Fibroblast of lung (primary cell): ENCODE results near the gene FCRLB. TPM values are rescaled to one million over a fixed set of nuclear protein-coding genes. Genes with fewer than 3 reads are reported as not detected.

Experiments
- DNase-seq, 2 donors: peaks; one replicate each; pipeline versions ENCODE4 v3.0.0 to v3.0.0-alpha.2; 2010; ENCODE audit warnings: low read depth in 2 of 2
- H2AFZ ChIP-seq: 2 replicates; pipeline ENCODE4 v1.5.1; 2012; ENCODE audit warnings: low read length, control low read depth, inconsistent platforms
- H3K27ac ChIP-seq: 2 replicates; pipeline ENCODE4 v1.5.1; 2011; ENCODE audit warnings: low read length, control low read depth; ENCODE audit not compliant: insufficient read depth
- H3K27me3 ChIP-seq: 2 replicates; pipeline ENCODE4 v1.5.1; 2011; ENCODE audit warnings: mild to moderate bottlenecking, low read length; ENCODE audit not compliant: control insufficient read depth, insufficient read depth
- H3K36me3 ChIP-seq: 2 replicates; pipeline ENCODE4 v1.5.1; 2011; ENCODE audit warnings: low read length; ENCODE audit not compliant: control insufficient read depth, insufficient read depth
- H3K4me1 ChIP-seq: 2 replicates; pipeline ENCODE4 v1.5.1; 2011; ENCODE audit warnings: low read length; ENCODE audit not compliant: control insufficient read depth, insufficient read depth; ENCODE audit errors: extremely low read depth
- H3K4me2 ChIP-seq: 2 replicates; pipeline ENCODE4 v1.5.1; 2011; ENCODE audit warnings: low read length, control low read depth; ENCODE audit not compliant: insufficient read depth; ENCODE audit errors: extremely low read depth
- H3K4me3 ChIP-seq, 4 experiments: fragments of 200-600 bp in 1 of 4; sonication (generic) in 1 of 4; replicated peaks in 1 of 4; 2 replicates each; pipeline ENCODE4 v1.5.1; 2011 to 2016; ENCODE audit warnings: low read length in 4 of 4, low read depth in 3 of 4, mild to moderate bottlenecking in 3 of 4, control low read depth in 2 of 4, inconsistent platforms in 1 of 4, mixed read lengths in 1 of 4; ENCODE audit not compliant: insufficient read depth in 1 of 4; ENCODE audit errors: control extremely low read depth in 1 of 4
- H3K79me2 ChIP-seq: 2 replicates; pipeline ENCODE4 v1.5.1; 2012; ENCODE audit warnings: mild to moderate bottlenecking, low read length, inconsistent platforms; ENCODE audit not compliant: control insufficient read depth, insufficient read depth
- H3K9ac ChIP-seq: 2 replicates; pipeline ENCODE4 v1.5.1; 2011; ENCODE audit warnings: mild to moderate bottlenecking, low read length, control low read depth; ENCODE audit not compliant: insufficient read depth
- H3K9me3 ChIP-seq: 2 replicates; pipeline ENCODE4 v1.5.1; 2012; ENCODE audit warnings: low read depth, low read length; ENCODE audit not compliant: control insufficient read depth, insufficient read depth
- H4K20me1 ChIP-seq: 2 replicates; pipeline ENCODE4 v1.5.1; 2011; ENCODE audit warnings: low read length; ENCODE audit not compliant: control insufficient read depth, insufficient read depth; ENCODE audit errors: extremely low read depth
- EZH2 ChIP-seq: IDR thresholded peaks from 2 replicates; pipeline ENCODE4 v1.5.1; 2012; ENCODE audit warnings: low read length, control low read depth, mild to moderate bottlenecking; ENCODE audit errors: missing control alignments
- polyA plus RNA-seq, 2 donors: library from polyadenylated mRNA; depleted of rRNA in 1 of 2; stranded (reverse) in 1 of 2; unstranded in 1 of 2; fragments of >200 nt; gene quantifications; 2 replicates each; pipeline ENCODE4 v1.2.1, GENCODE V29; 2011 to 2012; ENCODE audit warnings: missing spikeins in 1 of 2
- total RNA-seq: library from RNA; depleted of rRNA; stranded (reverse); fragments of >200 nt; gene quantifications from 2 replicates; pipeline ENCODE4 v1.2.1, GENCODE V29; 2014
- TF ChIP-seq, protein P1 (sequence below), 2 donors: IDR thresholded peaks in 1 of 2; conservative IDR thresholded peaks in 1 of 2; 1 replicate in 1 of 2; 2 replicates in 1 of 2; pipeline ENCODE4 v1.5.1; 2011 to 2012; ENCODE audit warnings: low read length in 2 of 2, control low read depth in 1 of 2, inconsistent platforms in 1 of 2, low read depth in 1 of 2, mild to moderate bottlenecking in 1 of 2

The FCRLB gene
- total and polyA plus RNA-seq, 2 donors (not counting 1 experiment from before 2014, with no cell fraction given) = 0.45 to 1.2 TPM

GRCh38 chr1:161726473-161727255, 5.3 kb downstream of the FCRLB start:
- DNase-seq = peak; percentile 79 to 83
- H3K4me1 ChIP-seq = peaks cover 8% of the 10 kb centered on the region
- TF ChIP-seq, protein P1, sequence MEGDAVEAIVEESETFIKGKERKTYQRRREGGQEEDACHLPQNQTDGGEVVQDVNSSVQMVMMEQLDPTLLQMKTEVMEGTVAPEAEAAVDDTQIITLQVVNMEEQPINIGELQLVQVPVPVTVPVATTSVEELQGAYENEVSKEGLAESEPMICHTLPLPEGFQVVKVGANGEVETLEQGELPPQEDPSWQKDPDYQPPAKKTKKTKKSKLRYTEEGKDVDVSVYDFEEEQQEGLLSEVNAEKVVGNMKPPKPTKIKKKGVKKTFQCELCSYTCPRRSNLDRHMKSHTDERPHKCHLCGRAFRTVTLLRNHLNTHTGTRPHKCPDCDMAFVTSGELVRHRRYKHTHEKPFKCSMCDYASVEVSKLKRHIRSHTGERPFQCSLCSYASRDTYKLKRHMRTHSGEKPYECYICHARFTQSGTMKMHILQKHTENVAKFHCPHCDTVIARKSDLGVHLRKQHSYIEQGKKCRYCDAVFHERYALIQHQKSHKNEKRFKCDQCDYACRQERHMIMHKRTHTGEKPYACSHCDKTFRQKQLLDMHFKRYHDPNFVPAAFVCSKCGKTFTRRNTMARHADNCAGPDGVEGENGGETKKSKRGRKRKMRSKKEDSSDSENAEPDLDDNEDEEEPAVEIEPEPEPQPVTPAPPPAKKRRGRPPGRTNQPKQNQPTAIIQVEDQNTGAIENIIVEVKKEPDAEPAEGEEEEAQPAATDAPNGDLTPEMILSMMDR (conservative IDR thresholded peaks at IDR 0.05 in 1 of 2, IDR thresholded peaks at IDR 0.05 in 1 of 2; ENCODE audit: low read depth in 1 of 2, low read length in 2 of 2) = no peak
- no peak for TF ChIP-seq EZH2

DNA sequence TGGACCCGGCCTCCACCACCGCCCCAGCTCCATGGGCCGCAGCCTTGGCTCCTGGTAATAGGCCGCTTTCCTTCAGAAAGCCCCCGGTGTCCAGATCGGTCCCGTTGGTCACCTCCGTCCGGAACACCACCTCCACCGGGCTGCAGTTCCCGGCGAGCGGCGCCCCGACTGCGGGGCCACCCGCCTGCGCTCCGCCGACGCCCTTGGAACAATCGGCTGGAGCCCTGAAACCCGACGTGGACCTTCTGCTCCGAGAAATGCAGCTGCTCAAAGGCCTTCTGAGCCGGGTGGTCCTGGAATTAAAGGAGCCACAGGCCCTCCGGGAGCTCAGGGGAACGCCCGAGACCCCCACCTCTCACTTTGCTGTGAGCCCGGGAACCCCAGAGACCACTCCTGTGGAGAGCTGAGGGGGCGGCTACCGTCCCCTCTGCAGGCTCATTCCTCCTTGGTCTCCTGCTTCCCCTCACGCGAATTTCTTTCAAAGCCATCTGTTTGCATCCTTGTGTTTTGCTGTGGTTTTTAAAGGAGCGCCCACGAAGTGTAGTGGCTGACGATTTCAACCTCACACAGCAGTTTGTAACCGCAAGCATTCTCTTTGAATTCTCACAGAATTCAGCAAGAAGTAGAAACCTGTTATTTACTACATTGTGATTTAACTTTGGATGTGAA, 6.0 kb downstream of the FCRLB start:
- H3K27ac ChIP-seq = peak overlapping the region; percentile 95
- H3K4me3 ChIP-seq = peak overlapping the region; percentile 52 to 81 (median 75)
- no peaks in the 10 kb centered on the region for H3K79me2 ChIP-seq
- peak; percentile 55 to 91 for DNase-seq
- no peaks in the 10 kb centered on the region for H3K27me3 ChIP-seq
- peak overlapping the region; percentile 89 for H3K4me2 ChIP-seq
- no peaks in the 10 kb centered on the region for H3K36me3 ChIP-seq
- peaks cover 4% of the 10 kb centered on the region for H3K4me1 ChIP-seq
- H2AFZ ChIP-seq = peak overlapping the region; percentile 60
- H4K20me1 ChIP-seq = no peaks in the 10 kb centered on the region
- no peaks in the 10 kb centered on the region for H3K9me3 ChIP-seq
- peak overlapping the region; percentile 88 for H3K9ac ChIP-seq
- TF ChIP-seq, protein P1 (conservative IDR thresholded peaks at IDR 0.05 in 1 of 2, IDR thresholded peaks at IDR 0.05 in 1 of 2; ENCODE audit: low read depth in 1 of 2, low read length in 2 of 2) = no peak
- no peak for TF ChIP-seq EZH2

More at GRCh38 chr1:161726473-161727255, 5.3 kb downstream of the FCRLB start:
- Histone ChIP-seq H4K20me1 (no peaks in the 10 kb centered on the region), H3K79me2 (no peaks in the 10 kb centered on the region), H3K27me3 (no peaks in the 10 kb centered on the region), H2AFZ (peak overlapping the region; percentile 91), H3K9ac (peak overlapping the region; percentile 88), H3K4me3 (peak overlapping the region; percentile 71 to 90 (median 82)), H3K9me3 (no peaks in the 10 kb centered on the region), H3K27ac (peak overlapping the region; percentile 95), H3K4me2 (peak overlapping the region; percentile 92), H3K36me3 (no peaks in the 10 kb centered on the region)
